ENCODE results near the gene HOXC5.

Gene HOXC5

DNA sequence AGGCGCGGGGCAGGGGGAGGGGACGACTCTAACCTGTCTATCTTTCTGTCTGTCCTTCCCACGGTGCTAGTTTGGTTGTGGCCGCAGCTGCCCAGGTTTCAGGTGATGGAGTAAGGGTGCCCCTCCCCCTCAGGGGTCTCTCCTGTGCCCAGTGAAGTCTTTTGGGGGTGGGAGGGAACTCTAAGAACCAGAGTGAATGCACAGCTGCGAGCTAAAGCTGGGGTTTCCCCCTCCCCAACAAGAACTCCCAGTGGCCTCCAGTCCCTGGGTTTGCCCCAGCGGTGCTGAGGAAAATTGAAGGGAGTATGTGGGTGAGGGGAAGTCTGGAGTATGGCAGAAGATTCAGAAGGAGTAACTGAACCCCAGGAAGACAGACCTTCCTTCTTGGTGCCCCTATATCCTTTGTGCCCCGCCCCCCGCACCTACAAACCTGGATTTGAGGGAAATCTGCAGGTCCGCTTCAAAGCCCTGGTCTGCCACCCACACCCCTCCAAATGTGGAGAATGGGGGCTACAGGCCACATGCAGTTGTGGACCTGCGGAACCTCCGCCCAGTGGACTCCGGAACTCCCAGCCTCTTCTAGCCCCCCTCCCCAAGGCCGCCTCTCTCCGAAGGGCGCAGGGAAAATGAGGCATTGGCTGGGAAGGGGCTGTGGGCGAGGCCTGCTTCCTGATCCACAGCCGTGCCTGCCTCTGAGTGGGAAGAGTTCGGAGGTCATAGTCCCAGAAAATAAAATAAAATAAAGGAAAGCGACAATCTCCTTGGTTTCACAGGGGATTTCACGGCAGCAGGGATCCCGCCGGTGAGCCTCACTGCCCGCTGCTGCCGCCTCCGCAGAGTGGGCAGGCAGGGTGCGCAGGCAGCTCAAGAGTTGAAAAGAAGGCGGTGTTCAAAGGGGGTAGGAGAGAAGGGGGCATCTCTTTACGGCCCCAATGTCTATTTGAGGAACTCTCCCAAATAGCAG lies 36.3 kb upstream of the HOXC5 start:
- Histone ChIP-seq H3K36me3 (ENCODE audit: control insufficient read depth, insufficient read depth, low read length) (no peaks in the 10 kb centered on the region), H3K9me3 (ENCODE audit: control insufficient read depth, insufficient read depth, low read depth, low read length) (no peaks in the 10 kb centered on the region), H3K27ac (ENCODE audit: low read depth, low read length) (no peak overlapping the region), H3K4me3 (ENCODE audit: low read depth, low read length) (peak overlapping the region; percentile 44), H3K4me1 (ENCODE audit: control insufficient read depth, insufficient read depth, low read length) (peaks cover 5% of the 10 kb centered on the region; the same call in 1 of the 2 replicates), H3K9ac (ENCODE audit: low read length) (peak overlapping the region; percentile 51), H3K27me3 (ENCODE audit: control insufficient read depth, insufficient read depth, low read length) (peaks cover 100% of the 10 kb centered on the region)

DNA sequence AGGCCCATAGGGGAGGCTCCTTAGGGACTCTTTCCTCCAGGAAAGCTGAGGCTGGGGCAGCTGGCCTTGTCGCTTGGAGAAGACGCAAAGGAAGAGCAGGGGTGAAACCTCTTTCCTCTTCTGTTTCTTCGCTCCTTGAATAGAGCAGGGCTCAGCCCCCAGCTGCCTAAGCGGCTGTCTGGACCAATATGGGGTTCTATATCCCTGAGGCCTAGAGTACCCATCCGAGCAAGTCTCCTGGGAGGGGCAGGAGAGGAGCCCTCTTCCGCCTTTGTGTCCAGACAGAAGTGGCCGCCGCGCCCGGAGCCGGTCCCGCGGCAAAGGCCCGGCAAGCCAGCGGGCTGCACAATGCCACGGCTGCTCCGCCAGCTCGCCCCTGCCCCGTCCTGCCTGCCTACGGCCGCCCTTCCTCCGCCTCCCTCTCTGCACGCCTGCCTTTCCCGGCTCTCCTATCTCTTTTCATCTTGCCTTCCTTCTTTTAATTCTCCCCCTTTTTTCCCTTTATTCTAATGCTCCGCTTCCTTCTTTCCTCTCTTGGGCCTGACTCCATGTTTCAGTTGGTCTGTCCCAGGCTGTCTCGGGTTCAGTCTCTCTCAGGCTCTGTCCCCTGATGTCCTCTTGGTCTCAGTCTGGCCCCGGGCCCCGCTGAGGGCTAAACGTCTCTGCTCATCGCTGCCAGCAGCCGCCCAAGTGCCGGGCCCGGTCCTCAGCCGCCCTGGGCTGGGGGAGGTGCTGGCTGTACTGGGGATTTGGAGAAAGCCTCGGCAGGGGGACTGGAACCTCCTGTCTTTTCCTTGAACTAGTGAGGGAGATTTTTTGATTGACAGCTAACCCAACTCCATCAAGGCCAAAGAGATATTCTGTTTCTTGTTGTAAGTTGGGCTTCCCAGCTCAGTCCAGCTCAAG lies 35.4 kb upstream of the HOXC5 start:
- no peaks in the 10 kb centered on the region for H3K9me3 ChIP-seq (ENCODE audit: control insufficient read depth, insufficient read depth, low read depth, low read length)
- no peaks in the 10 kb centered on the region for H3K36me3 ChIP-seq (ENCODE audit: control insufficient read depth, insufficient read depth, low read length)
- peak overlapping the region; percentile 51 for H3K9ac ChIP-seq (ENCODE audit: low read length)
- peak overlapping the region; percentile 18; the same call in 1 of the 2 replicates for H3K4me3 ChIP-seq (ENCODE audit: low read depth, low read length)
- peaks cover 5% of the 10 kb centered on the region; the same call in 1 of the 2 replicates for H3K4me1 ChIP-seq (ENCODE audit: control insufficient read depth, insufficient read depth, low read length)
- peaks cover 100% of the 10 kb centered on the region for H3K27me3 ChIP-seq (ENCODE audit: control insufficient read depth, insufficient read depth, low read length)
- no peak overlapping the region for H3K27ac ChIP-seq (ENCODE audit: low read depth, low read length)

DNA sequence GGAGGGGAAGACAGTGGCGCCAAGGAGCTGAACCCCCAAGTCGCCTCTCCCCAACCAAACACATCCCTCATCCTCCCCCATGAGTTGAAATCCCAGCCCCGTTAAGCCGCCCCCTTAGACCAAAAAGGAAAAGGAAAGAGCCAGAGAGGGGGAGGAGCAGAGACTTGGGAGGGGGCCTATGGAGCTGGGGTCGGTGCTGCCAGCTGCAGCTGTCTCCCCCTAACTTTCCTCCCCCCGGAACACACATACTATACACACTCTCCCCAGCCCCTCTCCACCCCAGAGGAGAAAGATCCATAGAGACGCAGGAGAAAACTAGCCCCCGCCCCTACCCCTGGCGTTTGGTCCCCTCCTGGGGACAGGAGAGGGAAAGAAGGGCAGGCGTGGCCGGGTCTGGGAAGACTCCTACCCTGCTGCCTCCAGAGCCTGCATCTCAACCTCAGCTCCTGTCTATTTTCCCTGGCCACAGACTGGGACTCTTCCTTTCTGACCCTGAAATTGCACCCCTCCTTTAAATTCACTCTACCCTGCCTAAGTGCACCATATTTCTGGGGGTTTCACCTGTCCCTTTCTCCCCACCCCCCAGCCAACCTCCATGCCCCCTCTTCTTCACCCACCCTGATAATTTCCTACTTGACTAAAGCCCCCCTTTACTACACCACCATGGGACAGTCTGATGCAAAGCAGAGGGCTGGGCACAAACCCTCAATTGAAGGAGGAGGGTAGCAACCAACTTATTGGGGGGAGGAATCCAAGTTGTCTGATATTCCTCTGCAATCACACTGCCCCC lies 34.5 kb upstream of the HOXC5 start:
- Histone ChIP-seq H3K9me3 (ENCODE audit: control insufficient read depth, insufficient read depth, low read depth, low read length) (no peaks in the 10 kb centered on the region), H3K27me3 (ENCODE audit: control insufficient read depth, insufficient read depth, low read length) (peaks cover 100% of the 10 kb centered on the region), H3K36me3 (ENCODE audit: control insufficient read depth, insufficient read depth, low read length) (no peaks in the 10 kb centered on the region), H3K4me3 (ENCODE audit: low read depth, low read length) (peak overlapping the region; percentile 20; the same call in 1 of the 2 replicates), H3K4me1 (ENCODE audit: control insufficient read depth, insufficient read depth, low read length) (peaks cover 5% of the 10 kb centered on the region; the same call in 1 of the 2 replicates), H3K9ac (ENCODE audit: low read length) (peak overlapping the region; percentile 51), H3K27ac (ENCODE audit: low read depth, low read length) (no peak overlapping the region)

DNA sequence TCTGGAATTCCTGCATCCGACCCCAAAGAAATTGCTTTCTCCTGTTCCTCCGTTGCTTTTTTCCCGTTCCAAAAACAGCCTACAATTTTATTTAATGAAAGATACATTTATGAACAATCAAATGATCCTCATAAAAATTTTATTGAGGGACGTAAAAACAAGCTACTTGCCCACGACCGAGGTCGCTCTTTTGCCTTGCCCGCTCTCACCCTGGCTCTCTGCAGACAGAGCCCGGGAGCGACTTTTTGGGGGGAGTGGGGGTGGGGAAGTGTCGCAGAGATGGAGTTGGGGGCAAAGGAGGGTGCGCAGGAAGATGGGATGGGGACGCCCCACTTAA lies 34.0 kb upstream of the HOXC5 start:
- Histone ChIP-seq H3K4me3 (ENCODE audit: low read depth, low read length) (peak overlapping the region; percentile 20; the same call in 1 of the 2 replicates), H3K27ac (ENCODE audit: low read depth, low read length) (no peak overlapping the region), H3K9me3 (ENCODE audit: control insufficient read depth, insufficient read depth, low read depth, low read length) (no peaks in the 10 kb centered on the region), H3K36me3 (ENCODE audit: control insufficient read depth, insufficient read depth, low read length) (no peaks in the 10 kb centered on the region), H3K9ac (ENCODE audit: low read length) (peak overlapping the region; percentile 51), H3K27me3 (ENCODE audit: control insufficient read depth, insufficient read depth, low read length) (peaks cover 100% of the 10 kb centered on the region), H3K4me1 (ENCODE audit: control insufficient read depth, insufficient read depth, low read length) (peaks cover 5% of the 10 kb centered on the region; the same call in 1 of the 2 replicates)

DNA sequence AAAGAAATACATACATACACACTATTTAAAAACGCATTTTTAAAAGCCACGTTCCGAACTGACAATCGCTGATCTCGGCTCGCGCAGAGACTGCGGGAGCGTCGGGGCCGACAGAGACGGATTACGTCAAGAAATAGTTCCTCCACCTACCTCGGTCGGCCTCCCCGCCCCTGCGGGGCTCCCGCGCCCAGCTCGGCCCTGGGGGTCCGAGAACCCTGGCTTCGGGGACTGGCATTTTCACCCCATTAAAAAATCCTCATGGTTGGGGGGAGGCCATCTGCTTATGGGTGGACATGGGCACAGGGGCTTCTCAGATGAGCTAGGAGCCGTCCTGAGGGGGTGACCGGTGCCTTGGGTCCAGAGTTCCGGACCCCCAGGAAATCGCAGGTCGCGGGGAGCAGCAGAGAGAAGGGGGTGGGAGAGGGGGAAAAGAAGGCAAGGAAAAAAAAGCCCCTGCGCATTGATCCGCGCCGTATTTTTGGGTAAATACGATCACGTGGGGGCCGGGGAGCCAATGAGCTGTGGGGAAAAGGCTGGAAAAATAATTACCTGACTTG lies 33.2 kb upstream of the HOXC5 start:
- Histone ChIP-seq H3K27me3 (ENCODE audit: control insufficient read depth, insufficient read depth, low read length) (peaks cover 100% of the 10 kb centered on the region), H3K27ac (ENCODE audit: low read depth, low read length) (no peak overlapping the region), H3K36me3 (ENCODE audit: control insufficient read depth, insufficient read depth, low read length) (no peaks in the 10 kb centered on the region), H3K4me1 (ENCODE audit: control insufficient read depth, insufficient read depth, low read length) (peaks cover 5% of the 10 kb centered on the region; the same call in 1 of the 2 replicates), H3K9me3 (ENCODE audit: control insufficient read depth, insufficient read depth, low read depth, low read length) (no peaks in the 10 kb centered on the region), H3K4me3 (ENCODE audit: low read depth, low read length) (peak overlapping the region; percentile 55), H3K9ac (ENCODE audit: low read length) (peak overlapping the region; percentile 85)

DNA sequence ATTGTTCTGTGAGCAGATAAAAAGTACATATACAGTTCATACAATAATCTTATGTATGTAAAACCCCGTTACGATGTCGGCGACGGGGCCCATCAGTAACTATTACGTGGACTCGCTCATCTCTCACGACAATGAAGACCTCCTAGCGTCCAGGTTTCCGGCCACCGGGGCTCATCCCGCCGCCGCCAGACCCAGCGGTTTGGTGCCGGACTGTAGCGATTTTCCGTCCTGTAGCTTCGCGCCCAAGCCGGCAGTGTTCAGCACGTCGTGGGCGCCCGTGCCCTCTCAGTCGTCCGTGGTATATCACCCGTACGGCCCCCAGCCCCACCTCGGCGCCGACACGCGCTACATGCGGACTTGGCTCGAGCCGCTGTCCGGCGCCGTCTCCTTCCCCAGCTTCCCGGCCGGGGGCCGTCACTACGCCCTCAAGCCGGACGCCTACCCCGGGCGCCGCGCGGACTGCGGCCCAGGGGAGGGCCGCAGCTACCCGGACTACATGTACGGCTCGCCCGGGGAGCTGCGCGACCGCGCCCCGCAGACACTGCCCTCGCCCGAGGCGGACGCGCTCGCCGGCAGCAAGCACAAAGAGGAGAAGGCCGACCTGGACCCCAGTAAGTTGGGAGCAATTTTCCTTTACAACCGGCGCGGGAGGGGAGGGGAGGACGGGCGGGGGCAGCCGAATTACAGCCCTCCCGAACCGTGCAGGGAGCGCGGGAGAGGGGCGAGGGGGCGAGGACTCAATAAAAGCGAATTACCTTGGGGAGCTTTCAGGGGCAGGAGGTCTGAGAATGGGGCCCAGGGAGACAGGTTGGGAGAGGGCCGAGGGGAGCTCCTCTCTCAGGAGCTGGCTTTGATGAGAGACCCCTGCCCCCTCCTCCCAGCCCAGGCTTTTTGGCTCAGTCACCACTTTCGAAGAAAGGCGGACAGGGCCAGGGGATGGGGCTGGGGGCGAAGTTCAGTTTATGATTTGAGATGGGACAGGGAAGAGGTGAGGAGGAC lies 32.4 kb upstream of the HOXC5 start, which contains the start of gene HOXC9:
Gene HOXC9, plus strand, starts transcription at position 46 of the 999 bp plus-strand sequence. Its CDS starts 28 bp downstream, at position 74.
- Histone ChIP-seq H3K4me3 (ENCODE audit: low read depth, low read length) (peak within 1 kb of the TSS; percentile 55), H3K9me3 (ENCODE audit: control insufficient read depth, insufficient read depth, low read depth, low read length) (no peaks in the 10 kb centered on the region), H3K36me3 (ENCODE audit: control insufficient read depth, insufficient read depth, low read length) (no peaks in the 10 kb centered on the region), H3K27me3 (ENCODE audit: control insufficient read depth, insufficient read depth, low read length) (peaks cover 100% of the 10 kb centered on the region), H3K9ac (ENCODE audit: low read length) (peak within 1 kb of the TSS; percentile 85), H3K4me1 (ENCODE audit: control insufficient read depth, insufficient read depth, low read length) (0 out of 2 replicates have a peak, but pooled peaks cover 3% of the 10 kb centered on the region), H3K27ac (ENCODE audit: low read depth, low read length) (no peak within 1 kb of the TSS)

DNA sequence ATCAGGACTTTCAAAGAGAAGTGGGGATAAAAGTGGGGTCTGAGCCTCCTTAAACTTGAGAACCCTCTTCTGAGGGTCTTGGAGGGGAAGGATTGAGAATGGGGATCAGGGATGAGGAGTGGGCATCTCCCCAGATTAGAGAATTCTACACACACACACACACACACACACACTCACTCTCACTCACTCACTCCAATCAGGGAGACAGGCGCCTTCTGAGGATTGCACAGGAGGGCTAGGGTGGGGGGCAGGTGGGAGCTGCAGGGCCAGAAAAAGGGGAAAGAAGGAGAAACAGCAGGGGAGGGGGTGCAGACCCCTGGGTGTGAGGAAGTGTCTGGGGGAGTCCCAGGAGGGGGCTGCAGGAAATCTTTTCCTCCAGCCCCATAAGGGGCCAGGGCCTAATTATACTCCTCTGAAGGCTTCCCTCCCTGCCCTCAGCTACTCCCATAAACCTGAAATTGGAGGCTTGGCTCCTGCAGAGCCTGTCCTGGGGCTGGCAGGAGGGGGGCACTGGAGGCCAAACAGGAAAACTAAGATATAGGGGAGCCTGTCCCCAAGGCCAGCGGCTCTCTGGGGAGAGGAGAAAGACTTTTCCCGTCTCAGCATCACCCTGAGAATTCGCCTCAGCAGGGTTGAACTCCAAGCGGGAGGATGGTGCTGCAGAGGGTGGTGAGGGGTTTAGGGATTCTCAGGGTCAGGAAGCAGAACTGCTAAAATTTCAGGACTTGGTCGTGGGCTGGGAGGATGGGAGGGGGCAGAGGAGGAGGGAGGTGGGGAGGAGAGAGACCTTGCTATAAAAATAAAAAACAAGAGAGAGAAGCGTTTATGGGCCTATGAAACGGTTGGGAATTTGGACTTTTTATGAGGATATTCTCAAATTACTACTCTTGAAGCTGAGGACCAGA lies 31.3 kb upstream of the HOXC5 start:
- peaks cover 3% of the 10 kb centered on the region; the same call in 1 of the 2 replicates for H3K4me1 ChIP-seq (ENCODE audit: control insufficient read depth, insufficient read depth, low read length)

DNA sequence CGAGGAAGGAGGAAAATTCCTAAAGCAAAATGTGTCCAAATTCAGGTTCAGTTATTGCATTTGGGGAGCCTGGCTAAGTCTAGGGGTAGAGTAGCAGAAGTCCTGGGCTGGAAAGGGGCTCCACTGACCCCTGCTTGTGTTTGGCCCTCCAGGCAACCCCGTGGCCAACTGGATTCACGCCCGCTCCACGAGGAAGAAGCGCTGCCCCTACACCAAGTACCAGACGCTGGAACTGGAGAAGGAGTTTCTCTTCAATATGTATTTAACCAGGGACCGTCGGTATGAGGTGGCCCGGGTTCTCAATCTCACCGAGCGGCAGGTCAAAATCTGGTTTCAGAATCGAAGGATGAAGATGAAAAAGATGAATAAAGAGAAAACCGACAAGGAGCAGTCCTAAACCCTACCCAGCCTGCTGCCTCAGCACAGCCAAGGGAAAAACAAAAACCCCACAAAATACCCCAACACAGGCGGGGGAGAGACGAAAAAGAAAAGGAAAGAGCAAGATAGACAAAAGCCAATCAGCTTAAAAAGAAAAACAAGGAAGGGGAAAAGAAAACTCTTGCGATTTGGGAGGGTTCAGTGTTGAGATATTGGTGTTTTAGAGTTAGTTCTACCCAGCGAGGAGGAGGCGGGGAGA lies 30.5 kb upstream of the HOXC5 start:
- Histone ChIP-seq H3K9me3 (ENCODE audit: control insufficient read depth, insufficient read depth, low read depth, low read length) (no peaks in the 10 kb centered on the region), H3K36me3 (ENCODE audit: control insufficient read depth, insufficient read depth, low read length) (no peaks in the 10 kb centered on the region), H3K27me3 (ENCODE audit: control insufficient read depth, insufficient read depth, low read length) (peaks cover 100% of the 10 kb centered on the region), H3K4me3 (ENCODE audit: low read depth, low read length) (no peak overlapping the region), H3K9ac (ENCODE audit: low read length) (peak overlapping the region; percentile 71), H3K27ac (ENCODE audit: low read depth, low read length) (no peak overlapping the region), H3K4me1 (ENCODE audit: control insufficient read depth, insufficient read depth, low read length) (peaks cover 3% of the 10 kb centered on the region; the same call in 1 of the 2 replicates)

More for the DNA sequence above, 31.3 kb upstream of the HOXC5 start:
- Histone ChIP-seq H3K27me3 (ENCODE audit: control insufficient read depth, insufficient read depth, low read length) (peaks cover 100% of the 10 kb centered on the region), H3K9me3 (ENCODE audit: control insufficient read depth, insufficient read depth, low read depth, low read length) (no peaks in the 10 kb centered on the region), H3K4me3 (ENCODE audit: low read depth, low read length) (peak overlapping the region; percentile 14; the same call in 1 of the 2 replicates), H3K27ac (ENCODE audit: low read depth, low read length) (no peak overlapping the region), H3K36me3 (ENCODE audit: control insufficient read depth, insufficient read depth, low read length) (no peaks in the 10 kb centered on the region), H3K9ac (ENCODE audit: low read length) (peak overlapping the region; percentile 85)
